BLaER1 (cell line): ENCODE data around the gene OVOL3.

Experiments
- H3K27ac ChIP-seq: shearing (Covaris generic); formaldehyde crosslinking; 2 replicates; pipeline ENCODE4 v1.8.1; 2022
- H3K27me3 ChIP-seq: shearing (Covaris generic); formaldehyde crosslinking; 2 replicates; pipeline ENCODE4 v1.8.1; 2022
- H3K36me3 ChIP-seq: shearing (Covaris generic); formaldehyde crosslinking; 2 replicates; pipeline ENCODE4 v1.8.1; 2022
- H3K4me1 ChIP-seq: shearing (Covaris generic); formaldehyde crosslinking; 2 replicates; pipeline ENCODE4 v1.8.1; 2022
- H3K4me2 ChIP-seq: shearing (Covaris generic); formaldehyde crosslinking; 2 replicates; pipeline ENCODE4 v1.8.1; 2022
- H3K4me3 ChIP-seq: shearing (Covaris generic); formaldehyde crosslinking; 2 replicates; pipeline ENCODE4 v1.8.1; 2022
- H3K9ac ChIP-seq: shearing (Covaris generic); formaldehyde crosslinking; 2 replicates; pipeline ENCODE4 v1.8.1; 2022
- H3K9me3 ChIP-seq: shearing (Covaris generic); formaldehyde crosslinking; 2 replicates; pipeline ENCODE4 v1.8.1; 2022
- H4K20me1 ChIP-seq: shearing (Covaris generic); formaldehyde crosslinking; 2 replicates; pipeline ENCODE4 v1.8.1; 2022
- Cebpa-rat ChIP-seq: shearing (Covaris generic); IDR thresholded peaks from 2 replicates; pipeline ENCODE4 v1.8.1; 2022

The OVOL3 gene

DNA sequence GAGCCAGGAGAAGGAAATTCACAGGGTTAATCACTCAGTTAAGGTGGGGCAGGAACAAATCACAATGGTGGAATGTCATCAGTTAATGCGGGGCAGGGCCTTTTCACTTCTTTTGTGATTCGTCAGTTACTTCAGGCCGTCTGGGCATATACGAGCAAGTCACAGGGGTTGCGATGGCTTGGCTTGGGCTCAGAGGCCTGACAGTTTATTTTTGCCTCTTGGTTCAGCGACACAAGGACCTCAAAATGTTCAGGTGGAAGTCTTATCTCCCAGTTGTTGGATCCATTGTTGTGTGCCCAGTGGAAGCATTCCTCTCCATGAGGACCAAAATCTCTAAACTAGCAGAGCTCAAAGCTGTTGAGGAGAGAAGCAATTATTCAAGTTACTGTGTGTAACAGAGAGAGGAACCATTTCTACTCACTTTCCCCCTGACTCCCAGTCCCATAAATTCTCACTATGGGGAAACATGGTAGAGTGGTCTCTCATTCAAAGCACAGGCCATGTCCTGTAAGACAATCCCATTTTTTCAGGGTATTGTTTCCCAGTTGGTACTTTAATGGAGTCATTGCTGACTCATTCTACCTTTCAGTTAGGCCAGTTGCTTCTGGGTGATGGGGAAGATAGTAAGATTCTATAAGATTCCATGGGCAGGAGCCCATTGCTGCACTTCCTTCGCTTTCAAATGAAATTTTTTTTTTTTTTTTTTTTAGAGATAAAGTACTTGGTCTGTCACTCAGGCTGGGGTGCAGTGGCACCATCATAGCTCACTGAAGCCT is 50.1 kb downstream of the OVOL3 start:
- TF ChIP-seq Cebpa-rat, result no peak
- no peak overlapping the region for H3K27ac ChIP-seq
- H3K4me2 ChIP-seq, result no peak overlapping the region
- H3K4me1 ChIP-seq, result no peaks in the 10 kb centered on the region
- no peak overlapping the region for H3K4me3 ChIP-seq
- H4K20me1 ChIP-seq, result no peaks in the 10 kb centered on the region
- no peak overlapping the region for H3K9ac ChIP-seq
- H3K9me3 ChIP-seq, result no peaks in the 10 kb centered on the region
- H3K27me3 ChIP-seq, result no peaks in the 10 kb centered on the region
- H3K36me3 ChIP-seq, result peaks cover 39% of the 10 kb centered on the region
